GM19240 (cell line): ENCODE results near the gene TBP.
A peak's percentile ranks its signal among the peaks of the same experiment; 100 is the strongest.

Experiments used
- DNase-seq: peaks from one replicate; pipeline ENCODE4 v3.0.0; 2011; ENCODE audit warnings: low spot score; ENCODE audit not compliant: insufficient read length

The TBP gene

GRCh38 chr6:170535004-170535403, 19.2 kb upstream of the TBP start:
- DNase-seq: no peak

GRCh38 chr6:170536671-170537070, 17.5 kb upstream of the TBP start:
- no peak for DNase-seq

GRCh38 chr6:170537329-170537728, 16.8 kb upstream of the TBP start:
- no peak for DNase-seq

- no peak for DNase-seq
Measured at GRCh38 chr6:170542031-170542719, 12.0 kb upstream of the TBP start.

GRCh38 chr6:170545405-170545804, 8.8 kb upstream of the TBP start:
- no peak for DNase-seq

- no peak for DNase-seq
Measured at GRCh38 chr6:170552765-170553533, 1.2 kb upstream of the TBP start, which contains the start of gene PSMB1. PSMB1 (minus strand) TSS chr6:170553307; CDS start chr6:170553242, 65 bp downstream.

- DNase-seq: no peak
Measured at GRCh38 chr6:170553534-170554012, 596 bp upstream of the TBP start.

- no peak for DNase-seq
Measured at GRCh38 chr6:170554796-170555137, 598 bp downstream of the TBP start.

GRCh38 chr6:170555305-170555704, 1.1 kb downstream of the TBP start:
- no peak for DNase-seq

- DNase-seq: no peak
Measured at GRCh38 chr6:170561555-170561954, 7.4 kb downstream of the TBP start.

GRCh38 chr6:170564936-170565530, 10.9 kb downstream of the TBP start:
- no peak for DNase-seq

GRCh38 chr6:170572704-170573466, 18.7 kb downstream of the TBP start:
- no peak for DNase-seq

- no peak for DNase-seq
Measured at GRCh38 chr6:170575250-170575649, 21.1 kb downstream of the TBP start.

- DNase-seq: no peak
Measured at GRCh38 chr6:170578909-170579308, 24.7 kb downstream of the TBP start.

- no peak for DNase-seq
Measured at GRCh38 chr6:170583756-170584180, 29.6 kb downstream of the TBP start.

- DNase-seq: peak; percentile 80
Measured at GRCh38 chr6:170584181-170584953, 30.2 kb downstream of the TBP start, which contains the start of gene PDCD2. PDCD2 (minus strand) TSS chr6:170584637; CDS start chr6:170584581, 56 bp downstream.

- no peak for DNase-seq
Measured at GRCh38 chr6:170584954-170585498, 30.9 kb downstream of the TBP start.

GRCh38 chr6:170590725-170591124, 36.6 kb downstream of the TBP start:
- no peak for DNase-seq

GRCh38 chr6:170596426-170596825, 42.3 kb downstream of the TBP start:
- DNase-seq: no peak

GRCh38 chr6:170597278-170597677, 43.1 kb downstream of the TBP start:
- DNase-seq: no peak
